ENCODE measurements around the gene PPM1E. TPM values are rescaled to one million over a fixed set of nuclear protein-coding genes. Genes with fewer than 3 reads are reported as not detected.

The PPM1E gene
- total and polyA plus RNA-seq, 2 experiments from 2014 or later, result 0.42 to 0.77 TPM

DNA sequence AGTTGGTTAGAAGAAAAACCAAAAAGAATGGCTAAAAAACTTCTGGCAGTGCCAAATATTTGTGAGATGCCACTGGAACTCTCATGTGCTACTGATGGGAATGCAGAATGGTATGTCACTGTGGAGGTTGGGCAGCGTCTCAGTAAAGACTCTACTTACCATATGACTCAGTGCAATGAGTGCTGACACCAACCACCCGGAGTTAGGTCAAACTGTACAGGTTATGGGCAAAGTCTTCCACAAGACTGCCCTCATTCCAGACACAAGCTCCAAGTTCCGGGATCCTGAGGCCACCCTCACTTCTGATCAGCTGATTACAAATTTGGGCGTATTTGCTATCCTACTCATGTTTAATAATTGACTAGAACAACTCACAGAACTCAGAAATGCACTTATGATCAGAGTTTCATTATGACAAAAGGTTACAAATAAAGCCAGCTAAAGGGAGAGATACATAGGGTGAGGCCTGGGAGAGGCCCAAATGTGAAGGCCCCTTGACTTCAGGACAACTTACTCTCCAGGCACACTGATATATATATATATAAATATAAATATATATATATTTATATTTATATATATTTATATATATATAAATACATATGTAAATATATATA lies 236.2 kb downstream of the PPM1E start:
- no peaks in the 10 kb centered on the region for H4K20me1 ChIP-seq (ENCODE audit: insufficient read depth, poor library complexity, severe bottlenecking)
- H3K4me3 ChIP-seq, result no peak overlapping the region
- no peaks in the 10 kb centered on the region for H3K79me2 ChIP-seq
- no peak overlapping the region for H2AFZ ChIP-seq
- TF ChIP-seq, protein P1, sequence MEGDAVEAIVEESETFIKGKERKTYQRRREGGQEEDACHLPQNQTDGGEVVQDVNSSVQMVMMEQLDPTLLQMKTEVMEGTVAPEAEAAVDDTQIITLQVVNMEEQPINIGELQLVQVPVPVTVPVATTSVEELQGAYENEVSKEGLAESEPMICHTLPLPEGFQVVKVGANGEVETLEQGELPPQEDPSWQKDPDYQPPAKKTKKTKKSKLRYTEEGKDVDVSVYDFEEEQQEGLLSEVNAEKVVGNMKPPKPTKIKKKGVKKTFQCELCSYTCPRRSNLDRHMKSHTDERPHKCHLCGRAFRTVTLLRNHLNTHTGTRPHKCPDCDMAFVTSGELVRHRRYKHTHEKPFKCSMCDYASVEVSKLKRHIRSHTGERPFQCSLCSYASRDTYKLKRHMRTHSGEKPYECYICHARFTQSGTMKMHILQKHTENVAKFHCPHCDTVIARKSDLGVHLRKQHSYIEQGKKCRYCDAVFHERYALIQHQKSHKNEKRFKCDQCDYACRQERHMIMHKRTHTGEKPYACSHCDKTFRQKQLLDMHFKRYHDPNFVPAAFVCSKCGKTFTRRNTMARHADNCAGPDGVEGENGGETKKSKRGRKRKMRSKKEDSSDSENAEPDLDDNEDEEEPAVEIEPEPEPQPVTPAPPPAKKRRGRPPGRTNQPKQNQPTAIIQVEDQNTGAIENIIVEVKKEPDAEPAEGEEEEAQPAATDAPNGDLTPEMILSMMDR (IDR thresholded peaks at IDR 0.05; ENCODE audit: poor library complexity), result no peak
- TF ChIP-seq EZH2 (IDR thresholded peaks at IDR 0.05; ENCODE audit: borderline replicate concordance) (no peak), EZH2phosphoT487 (IDR thresholded peaks at IDR 0.05; ENCODE audit: low read depth, severe bottlenecking, unreplicated experiment) (no peak)
- H3K36me3 ChIP-seq (replicated peaks; ENCODE audit: insufficient read depth, low read depth), result no peaks in the 10 kb centered on the region
- H3K4me1 ChIP-seq (ENCODE audit: insufficient read depth), result peaks cover 4% of the 10 kb centered on the region
- no peaks in the 10 kb centered on the region for H3K9me3 ChIP-seq (ENCODE audit: low read depth)
- 70% methylated on average over 4 of the region's 4 CpGs for WGBS (ENCODE audit: low lambda C conversion rate, missing lambda C conversion rate)
- no peaks in the 10 kb centered on the region for H3K27me3 ChIP-seq
- DNase-seq (ENCODE audit: low spot score), result peak; percentile 72
- H3K27ac ChIP-seq, result peak overlapping the region; percentile 94
- no peaks in the 10 kb centered on the region for H3K9me2 ChIP-seq (replicated peaks; ENCODE audit: insufficient read depth)
- H3K4me2 ChIP-seq, result peak overlapping the region; percentile 32

DNA sequence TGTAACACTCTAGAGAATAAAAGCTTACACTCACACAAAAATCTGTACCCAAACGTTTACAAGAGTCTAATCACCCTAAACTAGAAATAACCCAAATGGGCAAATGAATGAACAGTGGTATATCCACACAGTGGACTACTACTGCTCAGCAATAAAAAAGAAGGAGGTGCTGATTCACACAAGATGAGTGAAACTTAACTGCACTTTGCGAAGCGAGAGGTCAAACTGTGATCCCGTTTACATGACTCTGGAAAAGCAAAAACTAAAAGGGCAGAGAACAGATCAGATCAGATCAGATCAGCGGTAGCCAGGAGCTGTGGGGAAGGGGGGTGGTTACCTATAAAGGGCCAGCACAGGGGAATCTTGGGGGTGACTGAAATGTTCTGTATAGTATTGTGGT lies 237.7 kb downstream of the PPM1E start:
- peaks cover 4% of the 10 kb centered on the region for H3K4me1 ChIP-seq (ENCODE audit: insufficient read depth)
- H3K36me3 ChIP-seq (replicated peaks; ENCODE audit: insufficient read depth, low read depth), result no peaks in the 10 kb centered on the region
- H3K9me3 ChIP-seq (ENCODE audit: low read depth), result no peaks in the 10 kb centered on the region
- H3K27me3 ChIP-seq, result no peaks in the 10 kb centered on the region
- TF ChIP-seq, protein P1 (IDR thresholded peaks at IDR 0.05; ENCODE audit: poor library complexity), result no peak
- TF ChIP-seq EZH2 (IDR thresholded peaks at IDR 0.05; ENCODE audit: borderline replicate concordance) (no peak), EZH2phosphoT487 (IDR thresholded peaks at IDR 0.05; ENCODE audit: low read depth, severe bottlenecking, unreplicated experiment) (no peak)
- no peak overlapping the region for H3K4me3 ChIP-seq
- 65% methylated on average over 5 of the region's 5 CpGs for WGBS (ENCODE audit: low lambda C conversion rate, missing lambda C conversion rate)
- no peak overlapping the region for H2AFZ ChIP-seq
- DNase-seq (ENCODE audit: low spot score), result peak; percentile 9
- H3K4me2 ChIP-seq, result no peak overlapping the region
- H3K27ac ChIP-seq, result peak overlapping the region; percentile 94
- H4K20me1 ChIP-seq (ENCODE audit: insufficient read depth, poor library complexity, severe bottlenecking), result no peaks in the 10 kb centered on the region
- no peaks in the 10 kb centered on the region for H3K9me2 ChIP-seq (replicated peaks; ENCODE audit: insufficient read depth)
- no peaks in the 10 kb centered on the region for H3K79me2 ChIP-seq

DNA sequence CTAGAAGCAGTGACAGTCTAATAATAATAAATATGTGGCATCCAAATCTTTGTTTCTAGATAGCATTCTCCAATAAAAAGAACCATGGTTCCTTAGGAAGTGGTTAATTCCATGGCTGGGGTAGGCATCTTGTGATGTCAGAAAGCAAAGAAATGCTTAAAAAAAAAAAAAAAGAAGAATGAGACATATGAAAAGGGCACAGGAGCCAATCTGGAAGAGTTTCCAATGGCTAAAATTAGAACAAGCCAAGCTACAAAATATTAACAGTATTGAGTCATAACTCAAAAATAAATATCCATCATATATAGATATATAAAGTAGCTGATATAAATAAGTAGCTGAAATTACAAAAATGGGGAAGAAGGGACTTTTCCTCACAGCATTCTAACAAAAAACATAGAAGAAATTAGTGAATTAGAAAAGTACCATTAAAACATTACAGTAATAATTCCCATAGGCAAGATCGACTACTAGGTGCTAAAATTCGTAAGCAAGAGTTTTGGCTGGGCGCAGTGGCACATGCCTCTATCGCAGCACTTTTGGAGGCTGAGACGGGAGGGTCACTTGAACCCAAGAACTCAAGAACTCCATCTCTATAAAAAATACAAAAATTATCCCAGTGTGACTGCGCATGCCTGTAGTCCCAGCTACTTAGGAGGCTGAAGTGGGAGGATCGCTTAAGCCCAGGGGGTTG lies 239.7 kb downstream of the PPM1E start:
- Histone ChIP-seq H3K27ac (no peak overlapping the region), H3K9me2 (replicated peaks; ENCODE audit: insufficient read depth) (no peaks in the 10 kb centered on the region), H3K9me3 (ENCODE audit: low read depth) (no peaks in the 10 kb centered on the region), H3K36me3 (replicated peaks; ENCODE audit: insufficient read depth, low read depth) (no peaks in the 10 kb centered on the region), H2AFZ (no peak overlapping the region), H3K79me2 (no peaks in the 10 kb centered on the region), H3K4me2 (no peak overlapping the region), H4K20me1 (ENCODE audit: insufficient read depth, poor library complexity, severe bottlenecking) (no peaks in the 10 kb centered on the region), H3K4me3 (no peak overlapping the region), H3K27me3 (no peaks in the 10 kb centered on the region), H3K4me1 (ENCODE audit: insufficient read depth) (peaks cover 4% of the 10 kb centered on the region)
- WGBS (ENCODE audit: low lambda C conversion rate, missing lambda C conversion rate), result over 99% methylated on average over 7 of the region's 7 CpGs
- DNase-seq (ENCODE audit: low spot score), result no peak
- TF ChIP-seq EZH2phosphoT487 (IDR thresholded peaks at IDR 0.05; ENCODE audit: low read depth, severe bottlenecking, unreplicated experiment) (no peak), EZH2 (IDR thresholded peaks at IDR 0.05; ENCODE audit: borderline replicate concordance) (no peak)
- TF ChIP-seq, protein P1 (IDR thresholded peaks at IDR 0.05; ENCODE audit: poor library complexity), result no peak
